ENCODE data around the gene HBS1L. TPM values are rescaled to one million over a fixed set of nuclear protein-coding genes. Genes with fewer than 3 reads are reported as not detected.
"Not testable (repeated sequence)": the region's sequence is repeated elsewhere in the genome, so short reads cannot be mapped to it uniquely, and the experiment has no call there.

HBS1L gene
- polyA plus RNA-seq, 3 donors: 16.0 to 48.9 (median 36.3) TPM

GRCh38 chr6:135062735-135063134 is 8.1 kb upstream of the HBS1L start:
- peaks cover 0 to 8% (median 2%) of the 10 kb centered on the region in 7 donors for H3K9me3 Mint-ChIP-seq
- no peak overlapping the region for H3K27ac Mint-ChIP-seq

GRCh38 chr6:135060076-135060475 is 5.5 kb upstream of the HBS1L start:
- H3K36me3 ChIP-seq (replicated peaks in 1 of 2; ENCODE audit: control insufficient read depth in 1 of 2, insufficient read depth in 2 of 2, low read length in 2 of 2): no peaks in the 10 kb centered on the region
- H3K27me3 Mint-ChIP-seq (ENCODE audit: low read depth in 3 of 3): no peaks in the 10 kb centered on the region
- no peak overlapping the region for H2AFZ ChIP-seq (ENCODE audit: insufficient read depth, low read depth, low read length, poor library complexity, severe bottlenecking)
- peaks cover 0 to 3% (median 0%) of the 10 kb centered on the region in 7 donors for H3K9me3 Mint-ChIP-seq
- intact Hi-C loops (cut with micrococcal nuclease): no loop called here
- no peaks in the 10 kb centered on the region for H3K9me3 ChIP-seq (replicated peaks in 1 of 2; ENCODE audit: control insufficient read depth in 1 of 2, insufficient read depth in 1 of 2, low read length in 2 of 2)
- no peak overlapping the region for H3K4me3 Mint-ChIP-seq
- no peak for DNase-seq
- H3K27ac Mint-ChIP-seq: no peak overlapping the region
- H3K27ac ChIP-seq (ENCODE audit: low read depth in 1 of 2, low read length in 2 of 2): no peak overlapping the region
- no peaks in the 10 kb centered on the region for H3K27me3 ChIP-seq (ENCODE audit: control insufficient read depth in 2 of 2, insufficient read depth in 2 of 2, low read length in 2 of 2)
- no peaks in the 10 kb centered on the region for H3K79me2 ChIP-seq (ENCODE audit: insufficient read depth, low read length)
- H3K4me3 ChIP-seq (replicated peaks in 1 of 3; ENCODE audit: low read depth in 2 of 3, low read length in 3 of 3): no peak overlapping the region
- no peaks in the 10 kb centered on the region for H4K20me1 ChIP-seq (ENCODE audit: insufficient read depth, low read length)
- no CpG with 5 or more reads among the region's 4 CpGs for WGBS (ENCODE audit: insufficient coverage)
- peaks cover 0 to 2% of the 10 kb centered on the region in 2 donors for H3K36me3 Mint-ChIP-seq
- H3K9ac ChIP-seq (ENCODE audit: insufficient read depth, low read length, poor library complexity, severe bottlenecking): no peak overlapping the region
- H3K4me1 ChIP-seq (ENCODE audit: control insufficient read depth in 1 of 2, insufficient read depth in 2 of 2, low read length in 2 of 2): peaks cover 8 to 9% of the 10 kb centered on the region in 2 donors
- no peak overlapping the region for H3K4me2 ChIP-seq (replicated peaks; ENCODE audit: extremely low read depth, low read length, poor library complexity, severe bottlenecking)
- TF ChIP-seq CTCF (IDR thresholded peaks at IDR 0.05): no peak
- peaks cover 8% of the 10 kb centered on the region for H3K4me1 Mint-ChIP-seq

More at GRCh38 chr6:135062735-135063134, 8.1 kb upstream of the HBS1L start:
- H3K27me3 Mint-ChIP-seq (ENCODE audit: low read depth in 3 of 3): no peaks in the 10 kb centered on the region
- H3K4me2 ChIP-seq (replicated peaks; ENCODE audit: extremely low read depth, low read length, poor library complexity, severe bottlenecking): no peak overlapping the region
- H3K9ac ChIP-seq (ENCODE audit: insufficient read depth, low read length, poor library complexity, severe bottlenecking): no peak overlapping the region
- no peak for TF ChIP-seq CTCF (IDR thresholded peaks at IDR 0.05)
- H3K27me3 ChIP-seq (ENCODE audit: control insufficient read depth in 2 of 2, insufficient read depth in 2 of 2, low read length in 2 of 2): no peaks in the 10 kb centered on the region
- H3K4me3 Mint-ChIP-seq: no peak overlapping the region
- H3K4me1 Mint-ChIP-seq: peaks cover 25% of the 10 kb centered on the region
- H3K79me2 ChIP-seq (ENCODE audit: insufficient read depth, low read length): no peaks in the 10 kb centered on the region
- no peak for DNase-seq
- no peak overlapping the region for H3K27ac ChIP-seq (ENCODE audit: low read depth in 1 of 2, low read length in 2 of 2)
- peaks cover 23 to 29% of the 10 kb centered on the region in 2 donors for H3K4me1 ChIP-seq (ENCODE audit: control insufficient read depth in 1 of 2, insufficient read depth in 2 of 2, low read length in 2 of 2)
- H3K36me3 Mint-ChIP-seq: peaks cover 2 to 3% of the 10 kb centered on the region in 2 donors
- no peak overlapping the region for H2AFZ ChIP-seq (ENCODE audit: insufficient read depth, low read depth, low read length, poor library complexity, severe bottlenecking)
- no peaks in the 10 kb centered on the region for H4K20me1 ChIP-seq (ENCODE audit: insufficient read depth, low read length)
- H3K9me3 ChIP-seq (replicated peaks in 1 of 2; ENCODE audit: control insufficient read depth in 1 of 2, insufficient read depth in 1 of 2, low read length in 2 of 2): no peaks in the 10 kb centered on the region
- H3K36me3 ChIP-seq (replicated peaks in 1 of 2; ENCODE audit: control insufficient read depth in 1 of 2, insufficient read depth in 2 of 2, low read length in 2 of 2): no peaks in the 10 kb centered on the region
- intact Hi-C loops (cut with micrococcal nuclease): no loop called here
- 94% methylated on average over 2 of the region's 7 CpGs for WGBS (ENCODE audit: insufficient coverage)
- H3K4me3 ChIP-seq (replicated peaks in 1 of 3; ENCODE audit: low read depth in 2 of 3, low read length in 3 of 3): no peak overlapping the region

GRCh38 chr6:135058299-135058698 is 3.7 kb upstream of the HBS1L start:
- H2AFZ ChIP-seq (ENCODE audit: insufficient read depth, low read depth, low read length, poor library complexity, severe bottlenecking); DNase-seq; H3K36me3 Mint-ChIP-seq; H3K9me3 Mint-ChIP-seq; H3K27me3 ChIP-seq (ENCODE audit: control insufficient read depth in 2 of 2, insufficient read depth in 2 of 2, low read length in 2 of 2); H3K4me3 ChIP-seq (replicated peaks in 1 of 3; ENCODE audit: low read depth in 2 of 3, low read length in 3 of 3); H3K4me3 Mint-ChIP-seq; H3K36me3 ChIP-seq (replicated peaks in 1 of 2; ENCODE audit: control insufficient read depth in 1 of 2, insufficient read depth in 2 of 2, low read length in 2 of 2); H4K20me1 ChIP-seq (ENCODE audit: insufficient read depth, low read length); H3K9ac ChIP-seq (ENCODE audit: insufficient read depth, low read length, poor library complexity, severe bottlenecking); H3K27ac Mint-ChIP-seq; H3K9me3 ChIP-seq (replicated peaks in 1 of 2; ENCODE audit: control insufficient read depth in 1 of 2, insufficient read depth in 1 of 2, low read length in 2 of 2); H3K27me3 Mint-ChIP-seq (ENCODE audit: low read depth in 3 of 3); H3K27ac ChIP-seq (ENCODE audit: low read depth in 1 of 2, low read length in 2 of 2); H3K4me2 ChIP-seq (replicated peaks; ENCODE audit: extremely low read depth, low read length, poor library complexity, severe bottlenecking): not testable (repeated sequence)
- peaks cover 15% of the 10 kb centered on the region for H3K4me1 Mint-ChIP-seq
- Histone ChIP-seq H3K79me2 (ENCODE audit: insufficient read depth, low read length) (peaks cover 14% of the 10 kb centered on the region), H3K4me1 (ENCODE audit: control insufficient read depth in 1 of 2, insufficient read depth in 2 of 2, low read length in 2 of 2) (peaks cover 18 to 21% of the 10 kb centered on the region in 2 donors)
- intact Hi-C loops (cut with micrococcal nuclease): loop anchor here in 1 of 2 donors (10.0 kb wide), 1 partner anchor 127 kb away; the partner anchor contains the start of gene MYB
- WGBS (ENCODE audit: insufficient coverage): 98% methylated on average over 7 of the region's 11 CpGs
